ENCODE results near the gene ANKRD6.
"Not testable (repeated sequence)": the region's sequence is repeated elsewhere in the genome, so short reads cannot be mapped to it uniquely, and the experiment has no call there.

The ANKRD6 gene

DNA sequence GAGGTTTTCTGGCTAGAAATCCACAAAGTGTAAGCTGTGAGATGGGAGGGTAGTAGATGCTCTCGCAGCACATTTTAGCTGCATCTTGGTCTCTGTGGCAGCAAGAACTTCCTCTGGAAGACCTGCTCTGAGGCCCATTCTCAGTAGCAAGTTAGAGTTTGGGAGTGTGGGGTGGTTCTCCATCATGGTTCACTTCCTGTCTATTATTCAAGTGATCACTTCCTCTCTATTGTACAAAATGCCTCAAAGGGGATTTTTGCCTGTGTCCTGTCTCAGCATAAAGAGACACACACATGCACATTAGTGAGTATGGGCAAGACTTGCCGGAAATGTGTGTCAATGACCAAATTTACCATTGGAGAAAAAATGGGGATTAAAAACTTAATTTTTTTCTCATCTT is 163.1 kb downstream of the ANKRD6 start:
- DNase-seq (ENCODE audit: low spot score) (no peak), FAIRE-seq (no peak)

DNA sequence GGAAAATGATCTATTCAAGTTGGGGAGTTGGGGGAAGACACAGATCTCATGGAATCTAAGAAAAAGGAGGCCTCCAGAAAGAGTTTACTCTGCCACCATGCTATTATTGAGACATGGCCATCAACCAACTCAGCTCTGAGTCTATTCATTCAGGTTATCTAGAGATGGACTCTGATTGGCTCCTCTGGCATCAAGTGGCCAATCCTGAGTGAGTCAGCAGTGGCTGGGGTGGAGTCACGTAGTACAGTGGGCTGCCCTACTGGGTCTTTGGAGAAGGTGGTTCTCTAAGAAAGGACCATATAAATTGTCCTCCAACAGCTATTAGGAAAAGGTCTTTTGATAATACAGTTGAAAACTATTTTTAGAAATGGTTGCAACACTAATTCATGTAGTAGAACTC is 163.5 kb downstream of the ANKRD6 start:
- DNase-seq (ENCODE audit: low spot score): no peak
- no peak for FAIRE-seq

GRCh38 chr6:89597372-89597771 is 164.4 kb downstream of the ANKRD6 start:
- no peak for FAIRE-seq

GRCh38 chr6:89597988-89598387 is 165.0 kb downstream of the ANKRD6 start:
- peak; percentile 11 for DNase-seq (ENCODE audit: low spot score)
- FAIRE-seq: no peak

More at GRCh38 chr6:89597372-89597771, 164.4 kb downstream of the ANKRD6 start:
- DNase-seq (ENCODE audit: low spot score): no peak

GRCh38 chr6:89599727-89600126 is 166.8 kb downstream of the ANKRD6 start:
- DNase-seq (ENCODE audit: low spot score): no peak
- FAIRE-seq: no peak

DNA sequence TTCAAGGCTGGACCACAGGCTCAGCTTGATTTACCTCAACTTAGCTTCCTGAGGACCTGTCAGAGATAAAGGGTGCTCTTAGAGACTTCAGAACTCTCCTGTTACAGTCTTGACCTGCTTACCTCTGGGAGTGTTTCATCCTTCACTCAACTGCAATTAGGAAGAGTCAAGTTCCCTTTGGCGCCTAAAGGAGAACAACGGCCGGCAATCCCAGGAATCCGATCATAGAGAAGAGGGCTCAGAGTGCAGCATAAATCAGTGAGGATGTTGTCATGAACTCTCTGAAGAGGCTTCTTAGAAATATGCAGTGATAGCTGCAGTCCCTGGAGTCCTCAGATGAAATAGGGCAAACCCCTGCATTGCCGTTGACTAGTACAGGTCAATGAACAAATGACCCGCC is 169.2 kb downstream of the ANKRD6 start:
- FAIRE-seq (no peak), DNase-seq (ENCODE audit: low spot score) (no peak)

GRCh38 chr6:89604653-89605052 is 171.7 kb downstream of the ANKRD6 start:
- DNase-seq (ENCODE audit: low spot score): no peak
- no peak for FAIRE-seq

DNA sequence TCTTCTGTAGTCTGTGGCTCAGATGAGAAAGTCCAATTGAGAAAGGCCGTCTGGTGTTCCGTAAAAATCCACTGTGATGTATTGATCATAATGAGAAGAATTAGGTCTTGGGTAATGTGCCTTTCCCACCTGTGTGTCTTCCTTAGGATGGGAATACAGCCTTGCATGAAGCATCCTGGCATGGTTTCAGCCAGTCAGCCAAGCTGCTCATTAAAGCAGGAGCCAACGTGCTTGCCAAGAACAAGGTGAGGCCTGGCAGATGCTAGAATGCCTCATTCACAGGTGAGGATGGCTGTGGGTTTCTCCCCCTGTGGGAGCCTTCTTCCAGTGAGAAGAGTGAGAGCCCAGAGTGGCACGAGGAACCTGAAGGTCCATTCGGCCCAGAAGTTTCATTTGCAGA is 172.9 kb downstream of the ANKRD6 start:
- no peak for DNase-seq (ENCODE audit: low spot score)
- no peak for FAIRE-seq

DNA sequence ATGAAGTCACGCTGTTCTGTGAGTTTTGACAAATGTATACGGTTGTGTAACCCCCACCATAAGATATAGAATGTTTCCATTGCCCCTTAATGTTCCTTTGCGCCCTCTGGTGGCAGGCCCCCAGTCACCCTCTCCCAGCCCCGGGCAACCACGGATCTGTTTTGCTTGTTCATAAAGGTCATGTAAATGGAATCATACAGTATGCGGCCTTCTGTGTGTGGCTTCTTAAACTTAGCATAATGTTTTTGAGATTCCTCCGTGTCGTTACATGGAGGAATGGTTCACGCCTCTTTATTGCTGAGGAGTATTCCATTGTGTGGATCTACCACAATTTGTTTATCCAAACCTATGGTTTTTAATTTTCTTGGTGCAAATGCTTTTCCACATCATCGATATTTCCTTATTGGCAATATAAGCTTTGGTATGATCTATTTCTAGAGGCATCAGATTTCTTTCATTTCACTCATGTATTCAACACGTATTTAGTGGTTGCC is 177.2 kb downstream of the ANKRD6 start:
- FAIRE-seq: no peak
- DNase-seq (ENCODE audit: low spot score): no peak

- no peak for FAIRE-seq
- peak; percentile 6 for DNase-seq (ENCODE audit: low spot score)
These were observed 178.7 kb downstream of the ANKRD6 start for GRCh38 chr6:89611666-89612065.

GRCh38 chr6:89612121-89612520 is 179.2 kb downstream of the ANKRD6 start:
- FAIRE-seq (no peak), DNase-seq (ENCODE audit: low spot score) (no peak)

- FAIRE-seq (no peak), DNase-seq (ENCODE audit: low spot score) (no peak)
These were observed 180.8 kb downstream of the ANKRD6 start for GRCh38 chr6:89613790-89614189.

- FAIRE-seq: no peak
- no peak for DNase-seq (ENCODE audit: low spot score)
These were observed 182.9 kb downstream of the ANKRD6 start for GRCh38 chr6:89615882-89616281.

- FAIRE-seq: no peak
These were observed 183.6 kb downstream of the ANKRD6 start for GRCh38 chr6:89616531-89616930.

GRCh38 chr6:89618026-89618425 is 185.1 kb downstream of the ANKRD6 start:
- FAIRE-seq: no peak
- DNase-seq (ENCODE audit: low spot score): no peak

More at GRCh38 chr6:89616531-89616930, 183.6 kb downstream of the ANKRD6 start:
- DNase-seq (ENCODE audit: low spot score): no peak

GRCh38 chr6:89619567-89619966 is 186.6 kb downstream of the ANKRD6 start:
- FAIRE-seq (no peak), DNase-seq (ENCODE audit: low spot score) (no peak)

DNA sequence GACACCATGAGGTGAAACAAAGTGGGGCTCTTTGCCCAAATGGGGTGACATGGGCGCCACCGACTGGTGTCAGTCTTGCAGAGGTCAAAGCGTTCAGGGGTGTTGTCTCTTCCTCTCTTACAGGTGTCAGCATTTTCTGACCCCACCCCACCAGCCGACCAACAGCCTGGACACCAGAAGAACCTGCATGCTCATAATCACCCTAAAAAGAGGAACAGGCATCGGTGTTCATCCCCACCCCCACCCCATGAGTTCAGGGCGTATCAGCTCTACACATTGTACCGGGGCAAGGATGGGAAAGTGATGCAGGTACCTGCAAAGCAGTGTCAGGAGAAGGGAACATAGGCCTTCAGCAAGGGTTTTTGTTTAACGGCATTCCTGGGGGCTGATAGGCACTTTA is 190.8 kb downstream of the ANKRD6 start:
- FAIRE-seq (no peak), DNase-seq (ENCODE audit: low spot score) (no peak)

- FAIRE-seq: no peak
These were observed 197.5 kb downstream of the ANKRD6 start for GRCh38 chr6:89630488-89630887.

GRCh38 chr6:89636412-89636811 is 203.5 kb downstream of the ANKRD6 start:
- DNase-seq (ENCODE audit: low spot score); FAIRE-seq: not testable (repeated sequence)

More at GRCh38 chr6:89630488-89630887, 197.5 kb downstream of the ANKRD6 start:
- DNase-seq (ENCODE audit: low spot score): no peak

DNA sequence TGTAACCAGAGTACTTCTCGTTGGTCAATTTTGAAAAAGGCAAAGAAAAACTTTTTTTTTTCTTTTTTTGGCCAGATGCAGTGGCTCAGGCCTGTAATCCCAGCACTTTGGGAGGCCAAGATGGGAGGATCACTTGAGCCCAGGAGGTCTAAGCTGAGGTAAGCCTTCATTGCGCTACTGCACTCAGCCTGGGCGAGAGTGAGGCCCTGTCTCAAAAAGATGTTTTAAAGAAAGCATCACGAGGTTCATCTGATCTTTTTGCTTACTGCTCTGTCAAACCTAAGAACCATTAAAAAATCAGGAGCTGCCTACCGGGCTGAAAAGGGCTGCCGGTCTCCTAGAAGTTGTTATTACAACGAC is 205.0 kb downstream of the ANKRD6 start:
- DNase-seq (ENCODE audit: low spot score) (no peak), FAIRE-seq (no peak)

DNA sequence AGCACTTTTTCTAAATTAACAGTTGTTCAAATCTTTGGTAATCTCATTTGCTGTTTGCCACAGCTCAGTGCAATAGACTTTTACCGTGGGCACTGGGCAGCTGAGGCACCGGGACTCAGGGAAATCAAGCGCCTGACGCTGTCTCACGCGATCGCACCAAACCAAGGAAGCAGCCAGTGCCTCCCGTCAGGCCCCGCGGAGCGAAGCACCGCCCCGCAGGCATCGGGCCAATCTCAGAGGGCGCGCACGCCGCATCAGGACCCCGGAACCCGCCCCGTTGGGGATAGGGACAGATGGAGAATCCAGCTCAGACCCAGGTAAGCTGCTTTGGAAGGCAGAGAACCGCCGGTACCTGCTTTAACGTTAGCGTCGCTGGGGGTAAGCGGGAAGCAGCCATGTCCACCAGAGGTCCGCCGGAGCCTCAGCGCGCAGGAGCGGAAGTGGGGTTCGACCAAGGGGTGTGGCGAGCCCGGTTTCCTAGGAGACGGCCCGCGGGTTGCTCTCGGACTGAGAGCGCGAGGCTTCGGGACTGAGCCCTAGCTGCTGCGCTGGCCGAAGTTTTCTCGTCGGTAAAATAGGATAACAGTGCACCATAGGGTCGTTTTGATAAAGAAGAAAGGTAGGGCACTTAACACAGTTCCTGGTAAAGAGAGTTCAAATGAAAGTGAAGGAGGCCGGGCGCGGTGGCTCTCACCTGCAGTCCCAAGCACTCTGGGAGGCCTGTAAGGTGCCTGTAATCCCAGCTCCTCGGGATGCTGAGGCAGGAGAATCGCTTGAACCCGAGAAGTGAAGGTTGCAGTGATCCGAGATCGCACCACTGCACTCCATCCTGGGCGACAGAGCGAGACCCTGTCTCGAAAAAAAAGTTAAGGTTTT is 205.6 kb downstream of the ANKRD6 start, which contains the start of gene LYRM2:
TSS of gene LYRM2 (minus strand) at position 428 of the 876 bp plus-strand sequence. CDS start at position 397, 31 bp downstream.
- no peak for FAIRE-seq
- DNase-seq (ENCODE audit: low spot score): peak; percentile 78

DNA sequence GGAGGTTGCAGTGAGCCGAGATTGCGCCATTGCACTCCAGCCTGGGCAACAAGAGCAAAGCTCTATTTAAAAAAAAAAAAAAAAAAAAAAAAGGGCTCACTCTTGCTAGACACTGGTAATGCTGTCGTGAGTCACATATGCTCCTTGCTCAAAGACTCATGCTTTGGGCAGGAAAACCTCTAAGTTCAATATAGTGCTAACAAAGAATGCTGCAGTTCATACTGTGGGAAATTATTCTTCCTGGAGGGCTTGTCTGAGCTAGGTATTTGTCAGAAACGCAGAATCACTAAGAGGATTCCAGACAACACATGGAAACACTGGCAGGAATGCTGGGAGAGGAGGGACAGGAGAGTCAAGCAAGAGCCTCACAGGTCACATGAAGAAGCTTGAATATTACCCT is 207.9 kb downstream of the ANKRD6 start:
- FAIRE-seq (no peak), DNase-seq (ENCODE audit: low spot score) (peak; percentile 24)

DNA sequence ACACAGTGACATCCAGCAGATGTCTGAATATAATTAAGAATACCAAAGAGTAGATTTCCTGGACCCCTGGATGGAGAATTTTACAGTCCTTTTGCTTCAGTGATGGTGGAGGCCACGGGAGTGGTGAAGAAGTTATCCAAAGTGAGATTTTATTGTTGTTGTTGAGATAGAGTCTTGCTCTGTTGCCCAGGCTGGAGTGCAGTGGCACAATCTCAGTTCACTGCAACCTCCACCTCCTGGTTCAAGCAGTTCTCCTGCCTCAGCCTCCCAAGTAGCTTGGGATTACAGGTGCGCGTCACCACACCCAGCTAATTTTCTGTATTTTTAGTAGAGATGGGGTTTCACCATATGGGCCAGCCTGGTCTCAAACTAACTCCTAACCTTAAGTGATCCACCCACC is 208.6 kb downstream of the ANKRD6 start:
- not testable (repeated sequence) for FAIRE-seq; DNase-seq (ENCODE audit: low spot score)
